Epithelial cell of esophagus (primary cell): ENCODE results near the gene NELL1.

Experiments used
- DNase-seq: peaks from one replicate; pipeline ENCODE4 v3.0.0; 2010; ENCODE audit warnings: low read depth
- H3K4me3 ChIP-seq: 2 replicates; pipeline ENCODE4 v1.5.1; 2011; ENCODE audit warnings: mild to moderate bottlenecking, low read length, control low read depth
- CTCF ChIP-seq: IDR thresholded peaks from 2 replicates; pipeline ENCODE4 v1.5.1; 2011; ENCODE audit warnings: low read depth, mild to moderate bottlenecking, low read length, control low read depth, inconsistent platforms; ENCODE audit not compliant: insufficient read depth; ENCODE audit errors: missing control alignments

The NELL1 gene

GRCh38 chr11:20909995-20910726 is 240.8 kb downstream of the NELL1 start:
- no peak for DNase-seq
- no peak for TF ChIP-seq CTCF
- H3K4me3 ChIP-seq: no peak overlapping the region

- no peak for TF ChIP-seq CTCF
- DNase-seq: no peak
- no peak overlapping the region for H3K4me3 ChIP-seq
Measured at GRCh38 chr11:20910733-20911132, 241.3 kb downstream of the NELL1 start.

DNA sequence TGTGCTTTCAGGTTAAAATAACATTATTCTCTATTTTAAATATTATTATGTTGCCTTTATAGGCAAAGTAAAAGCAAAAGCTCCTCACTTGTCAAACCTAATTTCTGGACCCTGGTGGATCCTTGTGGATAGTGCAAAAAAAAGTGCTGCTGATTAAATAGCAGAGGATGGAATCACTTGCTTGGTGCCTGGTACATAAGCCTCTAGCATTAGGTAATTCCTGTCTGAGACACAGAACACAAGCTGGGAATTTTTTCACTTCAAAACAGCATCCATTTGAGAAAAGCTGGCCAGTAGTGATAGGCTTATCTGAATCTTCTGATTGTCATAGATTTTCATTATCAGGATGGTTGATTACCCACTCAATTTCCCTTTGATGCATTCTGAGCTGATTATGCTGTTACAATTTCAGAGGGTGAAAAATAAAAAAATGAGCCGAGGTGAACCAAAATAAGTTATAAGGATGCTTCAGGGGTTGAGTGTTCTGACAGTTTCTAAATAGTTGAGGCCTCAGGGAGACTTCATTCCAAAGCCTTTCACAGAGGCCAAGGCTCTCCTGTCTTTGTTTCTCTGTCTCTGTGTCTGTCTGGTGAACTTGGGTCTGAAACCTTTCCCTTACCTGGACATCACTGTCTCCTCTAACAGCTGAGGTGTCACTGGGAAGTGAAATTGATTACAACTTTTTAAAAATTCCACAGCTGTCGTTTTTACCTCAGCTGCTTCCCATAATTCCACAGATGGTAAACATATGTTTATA is 242.9 kb downstream of the NELL1 start:
- no peak overlapping the region for H3K4me3 ChIP-seq
- DNase-seq: no peak
- no peak for TF ChIP-seq CTCF

DNA sequence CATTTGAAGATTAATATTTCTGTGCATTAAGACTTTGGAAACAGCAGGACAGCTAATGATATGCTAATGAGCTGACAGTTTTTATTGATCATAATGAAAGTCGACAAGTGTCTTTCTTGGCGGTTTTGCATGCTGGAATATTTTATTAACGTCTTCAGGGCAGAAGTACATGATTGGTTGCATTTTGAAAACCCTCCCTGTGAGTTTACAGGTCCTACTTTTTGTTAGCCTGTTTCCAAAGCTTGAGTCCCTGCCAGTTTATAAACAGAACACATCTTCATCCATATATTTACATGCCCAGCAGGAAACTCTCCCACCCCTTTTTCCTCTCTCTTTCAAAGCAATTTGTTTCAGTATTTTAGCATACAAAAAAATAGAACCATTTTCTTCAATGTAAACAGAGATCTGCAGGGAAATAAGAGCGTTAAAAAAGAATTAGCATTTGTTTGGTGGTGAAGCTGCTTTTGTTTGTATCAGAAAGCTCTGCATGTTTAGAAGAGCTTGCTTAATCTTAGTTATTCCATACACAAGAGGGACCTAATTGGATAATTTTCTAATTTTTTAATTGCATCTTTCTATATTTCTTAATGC is 243.6 kb downstream of the NELL1 start:
- TF ChIP-seq CTCF: no peak
- H3K4me3 ChIP-seq: no peak overlapping the region
- DNase-seq: no peak

GRCh38 chr11:20917306-20917705 is 247.9 kb downstream of the NELL1 start:
- no peak for TF ChIP-seq CTCF
- no peak overlapping the region for H3K4me3 ChIP-seq
- no peak for DNase-seq

DNA sequence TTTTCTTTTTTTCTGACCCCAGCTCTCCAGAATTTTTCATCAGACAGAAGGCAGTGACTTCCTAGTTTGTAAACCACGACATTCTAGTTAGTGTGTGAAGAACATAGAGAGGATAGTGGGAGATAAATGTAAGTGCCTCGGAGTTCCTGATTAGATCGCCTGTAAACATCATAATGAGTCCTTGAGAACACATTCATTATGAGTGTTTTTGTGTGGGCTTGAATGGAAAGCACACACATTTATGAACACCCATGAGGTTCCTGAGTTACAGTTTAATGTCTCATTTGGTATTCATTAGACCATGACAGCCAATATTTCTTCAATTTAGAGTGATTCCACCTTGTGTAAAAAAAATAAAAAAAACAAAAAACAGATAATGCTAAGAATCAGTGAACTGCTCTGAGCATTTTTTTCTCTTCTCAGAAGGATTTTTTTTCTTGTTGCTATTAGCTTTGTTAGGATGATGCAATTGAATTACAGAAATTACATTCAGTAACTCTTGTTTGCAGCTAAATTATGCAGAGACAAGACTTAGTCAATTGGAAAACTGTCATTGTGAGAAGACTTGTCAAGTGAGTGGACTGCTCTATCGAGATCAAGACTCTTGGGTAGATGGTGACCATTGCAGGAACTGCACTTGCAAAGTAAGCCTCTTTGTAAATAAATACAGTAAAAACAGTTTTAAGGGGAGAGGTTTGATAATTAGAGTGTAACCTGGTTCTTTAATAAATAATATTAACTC is 257.6 kb downstream of the NELL1 start:
- no peak overlapping the region for H3K4me3 ChIP-seq
- no peak for DNase-seq
- no peak for TF ChIP-seq CTCF
